ENCODE measurements around the gene MSANTD4.

DNA sequence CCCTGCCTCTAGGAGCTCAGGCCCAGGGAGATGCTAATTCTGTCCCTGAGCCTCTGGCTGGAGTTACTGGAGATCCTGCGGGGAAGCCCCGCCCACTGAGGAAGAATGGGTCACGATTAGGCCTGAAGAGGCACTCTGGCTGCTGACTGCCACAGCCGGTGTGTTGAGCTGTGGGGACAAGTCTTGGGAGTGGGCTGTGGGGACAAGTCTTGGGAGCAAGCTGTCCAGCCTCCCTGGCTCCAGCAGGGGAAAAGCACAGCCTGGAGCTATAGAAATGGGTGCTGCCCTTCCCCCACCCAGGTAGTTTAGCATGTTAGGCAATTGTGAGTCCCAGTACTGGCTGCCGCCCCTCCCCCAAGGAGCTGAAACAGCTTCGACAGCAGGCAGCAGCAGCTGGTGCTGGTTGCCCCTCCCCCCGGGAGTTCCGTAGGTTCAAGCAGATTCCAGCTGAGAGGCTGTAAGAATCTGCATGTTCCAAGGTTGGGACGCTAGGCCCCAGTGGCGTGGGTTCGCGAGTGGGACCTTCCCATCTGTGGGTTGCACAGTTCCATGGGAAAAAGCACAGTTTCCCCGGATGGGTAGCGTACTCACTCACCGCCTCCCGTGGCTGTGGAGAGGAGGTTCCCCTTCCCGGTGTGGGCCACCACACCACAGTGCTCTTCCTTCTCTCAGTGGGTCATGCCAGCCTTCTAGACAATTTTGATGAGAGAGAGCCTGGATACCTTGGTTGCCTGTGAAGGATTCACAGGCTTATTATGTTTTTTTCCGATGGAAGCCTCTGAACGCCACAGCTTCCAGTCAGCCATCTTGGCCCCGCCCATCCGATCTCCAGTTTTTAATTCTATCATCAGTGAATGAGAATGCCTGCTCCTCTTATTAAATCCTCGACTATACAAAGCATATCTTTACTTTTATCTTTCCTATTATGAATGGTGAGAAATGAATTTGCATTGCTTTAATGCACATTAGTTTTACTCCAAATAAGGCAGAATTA, 61.5 kb downstream of the MSANTD4 start:
- TF ChIP-seq, protein P1, sequence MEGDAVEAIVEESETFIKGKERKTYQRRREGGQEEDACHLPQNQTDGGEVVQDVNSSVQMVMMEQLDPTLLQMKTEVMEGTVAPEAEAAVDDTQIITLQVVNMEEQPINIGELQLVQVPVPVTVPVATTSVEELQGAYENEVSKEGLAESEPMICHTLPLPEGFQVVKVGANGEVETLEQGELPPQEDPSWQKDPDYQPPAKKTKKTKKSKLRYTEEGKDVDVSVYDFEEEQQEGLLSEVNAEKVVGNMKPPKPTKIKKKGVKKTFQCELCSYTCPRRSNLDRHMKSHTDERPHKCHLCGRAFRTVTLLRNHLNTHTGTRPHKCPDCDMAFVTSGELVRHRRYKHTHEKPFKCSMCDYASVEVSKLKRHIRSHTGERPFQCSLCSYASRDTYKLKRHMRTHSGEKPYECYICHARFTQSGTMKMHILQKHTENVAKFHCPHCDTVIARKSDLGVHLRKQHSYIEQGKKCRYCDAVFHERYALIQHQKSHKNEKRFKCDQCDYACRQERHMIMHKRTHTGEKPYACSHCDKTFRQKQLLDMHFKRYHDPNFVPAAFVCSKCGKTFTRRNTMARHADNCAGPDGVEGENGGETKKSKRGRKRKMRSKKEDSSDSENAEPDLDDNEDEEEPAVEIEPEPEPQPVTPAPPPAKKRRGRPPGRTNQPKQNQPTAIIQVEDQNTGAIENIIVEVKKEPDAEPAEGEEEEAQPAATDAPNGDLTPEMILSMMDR (IDR thresholded peaks at IDR 0.05): no peak
- TF ChIP-seq POLR2A (IDR thresholded peaks at IDR 0.05) (no peak), EP300 (IDR thresholded peaks at IDR 0.05) (no peak)
